Heart right ventricle (tissue), 16 donors: Measurements from ENCODE around the gene IFI44L. TPM values are rescaled to one million over a fixed set of nuclear protein-coding genes. Genes with fewer than 3 reads are reported as not detected.

Experiments
- ATAC-seq, 8 donors: fragments of 200-7000 bp; cut with Tn5 transposase; one replicate each; pipeline ENCODE4 v1.9.1; 2020; ENCODE audit warnings: mild to moderate bottlenecking in 8 of 8, moderate library complexity in 8 of 8, moderate number of reproducible peaks in 1 of 8
- DNase-seq, 2 donors: peaks; one replicate each; pipeline ENCODE4 v3.0.0-alpha.2; 2020
- H3K27ac ChIP-seq, 10 donors: fragments of 200-600 bp; sonication (generic) in 2 of 10; one replicate each; pipeline versions ENCODE4 v1.5.0 to v1.8.0; 2020 to 2022; ENCODE audit warnings: mild to moderate bottlenecking in 3 of 10
- H3K27me3 ChIP-seq, 7 donors: fragments of 200-600 bp; one replicate each; pipeline ENCODE4 v1.8.0; 2021 to 2022; ENCODE audit warnings: mild to moderate bottlenecking in 2 of 7
- H3K36me3 ChIP-seq, 9 donors: fragments of 200-600 bp; sonication (generic) in 1 of 9; one replicate each; pipeline versions ENCODE4 v1.5.0 to v1.8.0; 2020 to 2022; ENCODE audit warnings: mild to moderate bottlenecking in 2 of 9
- H3K4me1 ChIP-seq, 9 donors: fragments of 200-600 bp; sonication (generic) in 1 of 9; one replicate each; pipeline versions ENCODE4 v1.5.0 to v1.8.0; 2020 to 2022; ENCODE audit warnings: mild to moderate bottlenecking in 4 of 9
- H3K4me3 ChIP-seq, 10 donors: fragments of 200-600 bp; sonication (generic) in 2 of 10; one replicate each; pipeline versions ENCODE4 v1.5.0 to v1.8.0; 2020 to 2022; ENCODE audit warnings: mild to moderate bottlenecking in 7 of 10, moderate library complexity in 2 of 10
- H3K9me3 ChIP-seq, 11 donors: fragments of 200-600 bp in 10 of 11; sonication (generic) in 2 of 11; one replicate each; pipeline versions ENCODE4 v1.5.0 to v1.8.0; 2013 to 2022; ENCODE audit warnings: mild to moderate bottlenecking in 2 of 11, control low read depth in 1 of 11, moderate library complexity in 1 of 11
- WGBS, 2 donors: extraction: QIAGEN DNeasy Blood & Tissue Kit; methylation state at CpG; one replicate each; pipeline ENCODE4 v1.1.7; 2013; ENCODE audit warnings: inconsistent platforms in 1 of 2; 5-methylcytosine and 5-hydroxymethylcytosine counted together
- intact Hi-C, 10 donors: fragments of 100-400 bp; cut with DNase I; formaldehyde crosslinking; loops; one replicate each; pipeline versions ENCODE4 v1.11.1 to v1.14.2; 2022
- polyA plus RNA-seq, 2 donors: library from polyadenylated mRNA; stranded (reverse); fragments of 200-250 nt; gene quantifications; one replicate each; pipeline ENCODE4 v1.2.3, GENCODE V29; 2013
- total RNA-seq, 10 donors: library from RNA; stranded (reverse); fragmentation: NEBNext Ultra II Directional in 3 of 10; extraction: Animal tissue kit (Norgen Biotek cat#: 25700) in 3 of 10; gene quantifications; one replicate each; pipeline versions ENCODE4 v1.2.1 to v1.2.4, GENCODE V29; 2021 to 2023
- TF ChIP-seq, protein P1 (sequence below), 9 donors: fragments of 200-600 bp; sonication (generic) in 2 of 9; IDR thresholded peaks; one replicate each; pipeline versions ENCODE4 v1.5.0 to v1.8.0; 2021 to 2022; ENCODE audit warnings: antibody characterized with exemption in 9 of 9, mild to moderate bottlenecking in 5 of 9, moderate library complexity in 1 of 9
- donor health status: Arrhythmogenic right ventricular cardiomyopathy.
- donor health status: ischemic (EF 13 %, LVEDD 7.1; RV severe dilation, severe dysfunction).
- donor health status: healthy with polysubstance abuse.
- donor health status: DM: no; HTN: yes; CAD: no.
- donor health status: DM: no; HTN: no; CAD: no.
- donor health status: ischemic (EF 25% LVEDD 6.9; RV normal size, moderate dysfunction).
- donor health status: ischemic (EF 25% LVEDD 5.7; RV mildly dilated, moderate dysfunction).
- donor health status: healthy.
- donor health status: DM: yes; HTN: yes; CAD: no.
- donor health status: Ischemic cardiomyopathy.
- donor health status: ischemic (EF 35%, LVEDD 5.7; RV mildly dilated, moderate dysfunction).
- donor health status: nonischemic (EF 11% LVEDD 7.7; RV severe dilation, severe dysfunction).
- donor health status: DM: yes; HTN: yes; CAD: no.
- donor health status: PGD.
- donor health status: ischemic (EF 29% LVEDD 5.4; RV normal size, mild dysfunction).
- donor health status: nonischemic (EF 23%, LVEDD 6.1; RV moderate dilation, normal function).

Gene IFI44L
- total and polyA plus RNA-seq, 12 donors: 3.0 to 47.7 (median 11.0) TPM

- Histone ChIP-seq H3K4me1 (no peaks in the 10 kb centered on the region), H3K27ac (no peak overlapping the region), H3K9me3 (no peaks in the 10 kb centered on the region), H3K36me3 (peaks cover 0 to 52% (median 10%) of the 10 kb centered on the region in 9 donors), H3K4me3 (no peak overlapping the region), H3K27me3 (no peaks in the 10 kb centered on the region)
- DNase-seq (no peak), ATAC-seq (no peak)
- TF ChIP-seq, protein P1, sequence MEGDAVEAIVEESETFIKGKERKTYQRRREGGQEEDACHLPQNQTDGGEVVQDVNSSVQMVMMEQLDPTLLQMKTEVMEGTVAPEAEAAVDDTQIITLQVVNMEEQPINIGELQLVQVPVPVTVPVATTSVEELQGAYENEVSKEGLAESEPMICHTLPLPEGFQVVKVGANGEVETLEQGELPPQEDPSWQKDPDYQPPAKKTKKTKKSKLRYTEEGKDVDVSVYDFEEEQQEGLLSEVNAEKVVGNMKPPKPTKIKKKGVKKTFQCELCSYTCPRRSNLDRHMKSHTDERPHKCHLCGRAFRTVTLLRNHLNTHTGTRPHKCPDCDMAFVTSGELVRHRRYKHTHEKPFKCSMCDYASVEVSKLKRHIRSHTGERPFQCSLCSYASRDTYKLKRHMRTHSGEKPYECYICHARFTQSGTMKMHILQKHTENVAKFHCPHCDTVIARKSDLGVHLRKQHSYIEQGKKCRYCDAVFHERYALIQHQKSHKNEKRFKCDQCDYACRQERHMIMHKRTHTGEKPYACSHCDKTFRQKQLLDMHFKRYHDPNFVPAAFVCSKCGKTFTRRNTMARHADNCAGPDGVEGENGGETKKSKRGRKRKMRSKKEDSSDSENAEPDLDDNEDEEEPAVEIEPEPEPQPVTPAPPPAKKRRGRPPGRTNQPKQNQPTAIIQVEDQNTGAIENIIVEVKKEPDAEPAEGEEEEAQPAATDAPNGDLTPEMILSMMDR (IDR thresholded peaks at IDR 0.05): no peak
- WGBS, 2 donors: 95 to 96% methylated on average over 1 of the region's 1 CpG
- intact Hi-C loops: no loop called here
Observed at GRCh38 chr1:78664763-78665162, 44.5 kb downstream of the IFI44L start.

- Histone ChIP-seq H3K36me3 (peaks cover 0 to 42% (median 5%) of the 10 kb centered on the region in 9 donors), H3K27me3 (no peaks in the 10 kb centered on the region), H3K4me3 (no peak overlapping the region), H3K27ac (no peak overlapping the region), H3K9me3 (no peaks in the 10 kb centered on the region), H3K4me1 (no peaks in the 10 kb centered on the region)
- intact Hi-C loops: no loop called here
- WGBS, 2 donors: 91 to 94% methylated on average over 6 of the region's 6 CpGs
- ATAC-seq: no peak
- DNase-seq: no peak
- TF ChIP-seq, protein P1 (IDR thresholded peaks at IDR 0.05): no peak
Observed at GRCh38 chr1:78665809-78666208, 45.6 kb downstream of the IFI44L start.

DNA sequence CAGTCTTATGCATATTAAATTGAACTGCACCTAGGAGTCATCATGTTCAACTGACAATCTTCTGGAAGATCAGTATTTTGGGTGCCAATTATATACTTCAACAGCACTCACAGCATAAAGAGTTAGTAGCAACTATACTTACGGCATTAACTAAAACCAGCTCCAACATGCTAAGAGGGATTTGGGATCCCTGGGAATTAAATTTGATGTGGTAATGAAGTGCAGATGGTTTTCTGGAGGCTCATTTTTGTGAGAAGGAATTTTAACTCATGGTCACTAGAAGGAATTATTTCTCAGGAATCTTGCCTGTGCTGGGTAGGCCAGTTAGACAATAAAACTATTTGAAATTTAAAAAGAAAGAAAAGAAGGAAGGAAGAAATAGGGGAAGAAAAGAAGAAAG, 47.7 kb downstream of the IFI44L start:
- Histone ChIP-seq H3K27me3 (no peaks in the 10 kb centered on the region), H3K36me3 (peaks cover 0 to 26% (median 2%) of the 10 kb centered on the region in 9 donors), H3K9me3 (no peaks in the 10 kb centered on the region), H3K4me3 (no peak overlapping the region), H3K4me1 (no peaks in the 10 kb centered on the region), H3K27ac (no peak overlapping the region)
- DNase-seq (no peak), ATAC-seq (no peak)
- TF ChIP-seq, protein P1 (IDR thresholded peaks at IDR 0.05): no peak
- intact Hi-C loops: no loop called here
- 97 to 100% methylated on average over 1 of the region's 1 CpG for WGBS, 2 donors

- Histone ChIP-seq H3K27ac (no peak overlapping the region), H3K27me3 (no peaks in the 10 kb centered on the region), H3K9me3 (no peaks in the 10 kb centered on the region), H3K36me3 (peaks cover 0 to 21% (median 0%) of the 10 kb centered on the region in 9 donors), H3K4me1 (no peaks in the 10 kb centered on the region), H3K4me3 (no peak overlapping the region)
- intact Hi-C loops: no loop called here
- DNase-seq (no peak), ATAC-seq (no peak)
- TF ChIP-seq, protein P1 (IDR thresholded peaks at IDR 0.05): no peak
Observed at GRCh38 chr1:78668427-78668826, 48.2 kb downstream of the IFI44L start.
